GM12891 (cell line): Measurements from ENCODE around the gene KRT13.

Experiments
- POLR2A ChIP-seq: IDR thresholded peaks from 2 replicates; pipeline ENCODE4 v1.6.1; 2011; ENCODE audit warnings: low read depth, low read length, control low read depth
- POLR2AphosphoS5 ChIP-seq: IDR thresholded peaks from 2 replicates; pipeline ENCODE4 v1.6.1; 2011; ENCODE audit warnings: low read depth, low read length, control low read depth
- POU2F2 ChIP-seq: IDR thresholded peaks from 2 replicates; pipeline ENCODE4 v1.6.1; 2011; ENCODE audit warnings: low read depth, mild to moderate bottlenecking, control low read depth, low read length, moderate library complexity

- TF ChIP-seq POLR2A, result no peak
- TF ChIP-seq POLR2AphosphoS5, result no peak
- no peak for TF ChIP-seq POU2F2
Measured at GRCh38 chr17:41505007-41505808, at the start of gene KRT13.
